Measurements from ENCODE around the gene COCH. TPM values are rescaled to one million over a fixed set of nuclear protein-coding genes. Genes with fewer than 3 reads are reported as not detected.

COCH gene
- total RNA-seq, 5 donors from 2014 or later (not counting 1 experiment from before 2014, with no cell fraction given) = 0.76 to 1.4 (median 0.77) TPM

DNA sequence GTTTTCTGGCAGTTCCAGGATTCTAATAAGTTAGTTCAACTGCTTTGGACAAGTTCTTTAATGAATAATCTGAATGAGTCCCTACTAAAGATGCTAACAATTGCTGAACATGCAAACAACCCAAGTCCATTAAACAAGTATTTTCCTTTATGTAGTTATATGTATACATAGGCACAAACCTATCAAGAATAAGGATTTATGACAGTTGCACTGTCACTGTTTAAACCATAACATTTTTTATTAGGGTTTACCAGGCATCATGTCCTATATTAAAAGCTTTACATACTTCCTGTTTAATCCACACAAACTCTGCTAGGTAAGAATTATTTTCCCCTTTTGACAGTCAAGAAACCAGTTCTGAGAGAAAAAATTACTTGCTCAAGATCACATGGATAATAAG is 31.9 kb upstream of the COCH start:
- no peak for ATAC-seq (replicated peaks in 1 of 4)
- H3K36me3 Mint-ChIP-seq = no peaks in the 10 kb centered on the region
- ChIA-PET CTCF (interaction anchor here in 1 of 2 donors (0.5 kb wide), 1 partner anchor 25 kb away, joined by 3 read pairs; no protein-coding TSS in a partner anchor), POLR2A (no interaction called here)
- no peaks in the 10 kb centered on the region for H3K4me1 Mint-ChIP-seq
- H3K9me3 ChIP-seq = no peaks in the 10 kb centered on the region
- H3K4me1 ChIP-seq (ENCODE audit: control insufficient read depth in 1 of 2, extremely low read depth in 1 of 2, insufficient read depth in 2 of 2, low read length in 2 of 2) = no peaks in the 10 kb centered on the region
- H3K27ac Mint-ChIP-seq = no peak overlapping the region
- no peak overlapping the region for H3K4me3 Mint-ChIP-seq
- H3K9me3 Mint-ChIP-seq = no peaks in the 10 kb centered on the region
- H3K27me3 ChIP-seq (replicated peaks in 1 of 2; ENCODE audit: control insufficient read depth in 2 of 2, extremely low read depth in 1 of 2, insufficient read depth in 2 of 2, low read length in 1 of 2) = no peaks in the 10 kb centered on the region
- DNase-seq = no peak
- H3K36me3 ChIP-seq (ENCODE audit: control insufficient read depth in 2 of 2, extremely low read depth in 1 of 2, insufficient read depth in 1 of 2, low read length in 1 of 2) = no peaks in the 10 kb centered on the region
- H3K4me3 ChIP-seq (ENCODE audit: control insufficient read depth in 1 of 2, extremely low read depth in 1 of 2, low read length in 1 of 2) = no peak overlapping the region
- H3K27me3 Mint-ChIP-seq = peaks cover 9 to 21% of the 10 kb centered on the region in 2 donors
- H3K27ac ChIP-seq (ENCODE audit: low read length) = no peak overlapping the region

DNA sequence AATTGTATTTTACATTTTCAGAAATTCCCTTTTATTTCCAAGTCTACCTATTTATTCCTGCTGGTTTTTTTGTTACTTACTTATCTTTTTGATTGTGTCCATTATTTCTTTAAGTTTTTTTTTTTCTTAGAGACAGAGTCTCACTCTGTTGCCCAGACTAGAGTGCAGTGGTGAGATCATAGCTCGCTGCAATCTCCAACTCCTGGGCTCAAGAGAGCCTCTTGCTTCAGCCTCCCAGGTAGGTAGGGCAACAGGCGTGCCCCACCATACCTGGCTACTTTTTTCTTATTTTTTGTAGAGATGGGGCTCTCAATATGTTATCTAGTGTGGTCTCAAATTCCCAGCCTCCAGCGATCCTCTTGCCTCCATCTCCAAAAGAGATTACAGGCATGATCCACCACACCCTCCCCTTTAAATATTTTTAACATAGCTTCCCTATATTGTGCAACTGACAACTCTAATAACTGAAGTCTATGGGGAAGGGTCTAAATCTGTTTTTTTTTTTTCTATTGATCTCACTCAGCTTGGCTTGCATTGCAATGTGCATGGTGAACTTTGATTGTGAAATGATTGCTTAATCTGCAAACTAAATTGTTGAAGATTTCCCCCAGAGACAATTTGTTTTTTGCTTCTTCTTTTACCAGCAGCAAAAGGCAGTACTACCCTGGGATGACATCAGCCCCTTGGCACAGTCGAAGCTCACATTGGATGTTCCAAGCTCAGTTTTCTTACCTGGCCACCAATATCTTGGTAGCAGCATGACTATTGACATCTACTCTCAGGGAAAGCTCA is 25.7 kb upstream of the COCH start:
- H3K27ac Mint-ChIP-seq = no peak overlapping the region
- H3K4me3 Mint-ChIP-seq = no peak overlapping the region
- no peaks in the 10 kb centered on the region for H3K4me1 Mint-ChIP-seq
- H3K36me3 ChIP-seq (ENCODE audit: control insufficient read depth in 2 of 2, extremely low read depth in 1 of 2, insufficient read depth in 1 of 2, low read length in 1 of 2) = no peaks in the 10 kb centered on the region
- no peak overlapping the region for H3K4me3 ChIP-seq (ENCODE audit: control insufficient read depth in 1 of 2, extremely low read depth in 1 of 2, low read length in 1 of 2)
- no peaks in the 10 kb centered on the region for H3K4me1 ChIP-seq (ENCODE audit: control insufficient read depth in 1 of 2, extremely low read depth in 1 of 2, insufficient read depth in 2 of 2, low read length in 2 of 2)
- POLR2A ChIA-PET = no interaction called here
- peaks cover 38 to 39% of the 10 kb centered on the region in 2 donors for H3K27me3 Mint-ChIP-seq
- no peaks in the 10 kb centered on the region for H3K9me3 Mint-ChIP-seq
- ATAC-seq (replicated peaks in 1 of 4) (no peak), DNase-seq (no peak)
- WGBS (ENCODE audit: insufficient coverage) = no CpG with 5 or more reads among the region's 4 CpGs
- H3K27ac ChIP-seq (ENCODE audit: low read length) = no peak overlapping the region
- H3K36me3 Mint-ChIP-seq = no peaks in the 10 kb centered on the region
- CTCF ChIA-PET = no interaction called here
- no peaks in the 10 kb centered on the region for H3K9me3 ChIP-seq
- peaks cover 0 to 4% of the 10 kb centered on the region in 2 experiments for H3K27me3 ChIP-seq (replicated peaks in 1 of 2; ENCODE audit: control insufficient read depth in 2 of 2, extremely low read depth in 1 of 2, insufficient read depth in 2 of 2, low read length in 1 of 2)

DNA sequence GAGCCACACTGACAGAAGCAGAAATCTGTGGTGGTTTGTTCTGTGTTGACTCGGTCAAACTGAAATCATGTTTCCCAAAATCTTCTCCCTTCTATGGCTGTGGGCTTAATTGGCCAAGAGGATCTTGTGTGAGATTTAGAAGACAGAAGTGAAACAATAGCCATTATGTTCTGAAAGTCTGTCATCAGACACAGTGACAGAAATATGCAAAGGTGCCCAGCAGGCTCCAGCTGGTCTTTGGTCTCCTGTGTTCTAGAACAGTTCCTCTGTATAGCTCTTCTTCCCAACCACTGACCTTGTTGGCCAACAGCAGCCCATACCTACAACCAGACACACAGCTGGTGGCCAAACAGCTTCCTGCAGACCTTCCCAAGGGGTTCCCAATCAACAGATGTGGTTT is 25.0 kb upstream of the COCH start:
- no peaks in the 10 kb centered on the region for H3K4me1 ChIP-seq (ENCODE audit: control insufficient read depth in 1 of 2, extremely low read depth in 1 of 2, insufficient read depth in 2 of 2, low read length in 2 of 2)
- ChIA-PET CTCF (interaction anchor here in 1 of 2 donors (0.6 kb wide), 1 partner anchor 8 kb away, joined by 3 read pairs; no protein-coding TSS in a partner anchor), POLR2A (no interaction called here)
- Mint-ChIP-seq H3K27me3 (peaks cover 36% of the 10 kb centered on the region in 2 donors), H3K9me3 (no peaks in the 10 kb centered on the region), H3K4me1 (no peaks in the 10 kb centered on the region), H3K4me3 (no peak overlapping the region), H3K27ac (peak overlapping the region in 1 of 2 donors; percentile 7), H3K36me3 (no peaks in the 10 kb centered on the region)
- no peaks in the 10 kb centered on the region for H3K36me3 ChIP-seq (ENCODE audit: control insufficient read depth in 2 of 2, extremely low read depth in 1 of 2, insufficient read depth in 1 of 2, low read length in 1 of 2)
- H3K27ac ChIP-seq (ENCODE audit: low read length) = no peak overlapping the region
- DNase-seq (no peak), ATAC-seq (replicated peaks in 1 of 4) (no peak)
- H3K4me3 ChIP-seq (ENCODE audit: control insufficient read depth in 1 of 2, extremely low read depth in 1 of 2, low read length in 1 of 2) = no peak overlapping the region
- peaks cover 0 to 4% of the 10 kb centered on the region in 2 experiments for H3K27me3 ChIP-seq (replicated peaks in 1 of 2; ENCODE audit: control insufficient read depth in 2 of 2, extremely low read depth in 1 of 2, insufficient read depth in 2 of 2, low read length in 1 of 2)
- WGBS (ENCODE audit: insufficient coverage) = no CpG with 5 or more reads among the region's 1 CpG
- H3K9me3 ChIP-seq = no peaks in the 10 kb centered on the region

DNA sequence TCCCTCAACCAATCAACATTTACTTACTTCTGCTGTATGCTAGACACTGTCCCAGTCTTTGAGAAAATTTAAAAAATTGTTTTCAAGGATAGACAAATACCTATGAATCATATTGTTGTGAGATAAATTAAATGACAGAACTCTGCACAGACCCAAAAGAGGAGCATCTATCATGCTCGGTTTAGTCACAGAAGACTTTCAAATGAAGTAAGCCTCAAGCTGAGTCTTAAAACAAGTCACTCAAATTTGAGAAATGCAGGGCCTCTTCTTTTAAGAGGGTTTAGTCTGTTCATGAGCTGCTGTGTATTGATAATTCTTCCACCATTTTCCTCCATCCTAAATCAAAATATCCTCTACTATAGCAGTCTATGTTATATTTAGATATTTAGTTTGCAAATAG is 24.4 kb upstream of the COCH start:
- ChIA-PET POLR2A (no interaction called here), CTCF (interaction anchor here in 1 of 2 donors (0.6 kb wide), 1 partner anchor 9 kb away, joined by 3 read pairs; no protein-coding TSS in a partner anchor)
- Mint-ChIP-seq H3K27ac (no peak overlapping the region), H3K4me1 (no peaks in the 10 kb centered on the region), H3K36me3 (no peaks in the 10 kb centered on the region), H3K27me3 (peaks cover 36% of the 10 kb centered on the region in 2 donors), H3K9me3 (no peaks in the 10 kb centered on the region), H3K4me3 (no peak overlapping the region)
- Histone ChIP-seq H3K4me1 (ENCODE audit: control insufficient read depth in 1 of 2, extremely low read depth in 1 of 2, insufficient read depth in 2 of 2, low read length in 2 of 2) (no peaks in the 10 kb centered on the region), H3K4me3 (ENCODE audit: control insufficient read depth in 1 of 2, extremely low read depth in 1 of 2, low read length in 1 of 2) (no peak overlapping the region), H3K9me3 (no peaks in the 10 kb centered on the region), H3K27me3 (replicated peaks in 1 of 2; ENCODE audit: control insufficient read depth in 2 of 2, extremely low read depth in 1 of 2, insufficient read depth in 2 of 2, low read length in 1 of 2) (peaks cover 0 to 4% of the 10 kb centered on the region in 2 experiments), H3K27ac (ENCODE audit: low read length) (no peak overlapping the region), H3K36me3 (ENCODE audit: control insufficient read depth in 2 of 2, extremely low read depth in 1 of 2, insufficient read depth in 1 of 2, low read length in 1 of 2) (no peaks in the 10 kb centered on the region)
- no CpG with 5 or more reads among the region's 1 CpG for WGBS (ENCODE audit: insufficient coverage)
- no peak for DNase-seq
- ATAC-seq (replicated peaks in 1 of 4) = no peak

DNA sequence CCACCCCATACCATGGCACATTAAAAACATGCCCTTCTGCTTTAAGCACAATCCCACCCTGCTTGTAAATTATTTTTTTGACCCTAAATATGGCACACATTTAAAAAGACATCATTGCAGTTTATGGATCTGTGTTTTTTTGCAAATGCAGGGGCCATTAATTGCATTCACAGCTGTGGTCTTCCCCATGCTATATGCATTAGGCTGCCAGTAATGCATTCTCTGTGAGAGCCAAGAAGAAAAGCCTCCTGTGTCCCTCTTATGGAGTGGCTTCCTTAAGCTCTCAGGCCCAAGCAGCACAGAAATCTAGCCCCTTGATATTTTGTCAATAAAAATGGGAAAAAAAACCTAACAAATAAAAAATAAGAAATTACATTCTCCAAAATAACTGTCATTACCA is 20.4 kb upstream of the COCH start:
- H3K36me3 ChIP-seq (ENCODE audit: control insufficient read depth in 2 of 2, extremely low read depth in 1 of 2, insufficient read depth in 1 of 2, low read length in 1 of 2) = no peaks in the 10 kb centered on the region
- ChIA-PET POLR2A (no interaction called here), CTCF (no interaction called here)
- Mint-ChIP-seq H3K9me3 (no peaks in the 10 kb centered on the region), H3K27ac (no peak overlapping the region), H3K27me3 (peaks cover 27 to 32% of the 10 kb centered on the region in 2 donors), H3K4me1 (no peaks in the 10 kb centered on the region), H3K36me3 (no peaks in the 10 kb centered on the region), H3K4me3 (no peak overlapping the region)
- H3K4me3 ChIP-seq (ENCODE audit: control insufficient read depth in 1 of 2, extremely low read depth in 1 of 2, low read length in 1 of 2) = no peak overlapping the region
- H3K9me3 ChIP-seq = no peaks in the 10 kb centered on the region
- DNase-seq (no peak), ATAC-seq (replicated peaks in 1 of 4) (no peak)
- H3K27me3 ChIP-seq (replicated peaks in 1 of 2; ENCODE audit: control insufficient read depth in 2 of 2, extremely low read depth in 1 of 2, insufficient read depth in 2 of 2, low read length in 1 of 2) = peaks cover 0 to 4% of the 10 kb centered on the region in 2 experiments
- no peaks in the 10 kb centered on the region for H3K4me1 ChIP-seq (ENCODE audit: control insufficient read depth in 1 of 2, extremely low read depth in 1 of 2, insufficient read depth in 2 of 2, low read length in 2 of 2)
- no peak overlapping the region for H3K27ac ChIP-seq (ENCODE audit: low read length)

DNA sequence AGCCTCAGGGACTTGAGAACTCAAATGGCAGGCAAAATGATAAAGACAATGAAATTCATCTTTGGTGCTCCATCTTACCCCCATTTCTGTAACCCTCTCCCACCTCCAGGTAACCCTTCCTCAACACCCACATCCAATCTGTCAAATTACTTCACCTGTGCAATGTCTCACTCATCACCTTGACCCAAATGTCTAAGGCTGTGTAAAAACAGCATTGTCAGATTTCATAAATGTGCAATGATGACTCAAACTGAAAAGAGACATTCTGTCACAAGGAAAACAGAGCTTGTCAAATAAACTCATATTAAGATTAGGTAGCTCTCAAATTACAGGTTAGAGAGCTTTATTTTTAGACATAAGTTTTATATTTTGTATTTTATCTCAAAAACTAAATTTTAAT is 19.9 kb upstream of the COCH start:
- no peak for DNase-seq
- H3K4me1 Mint-ChIP-seq = no peaks in the 10 kb centered on the region
- CTCF ChIA-PET = interaction anchor here in 1 of 2 donors (0.6 kb wide), 1 partner anchor 229 kb away, joined by 3 read pairs; no protein-coding TSS in a partner anchor
- POLR2A ChIA-PET = interaction anchor here (0.5 to 0.6 kb wide), 2 partner anchors 51 to 1737 kb away, joined by 3 to 4 read pairs; no protein-coding TSS in a partner anchor
- H3K27ac Mint-ChIP-seq = no peak overlapping the region
- no peak overlapping the region for H3K4me3 ChIP-seq (ENCODE audit: control insufficient read depth in 1 of 2, extremely low read depth in 1 of 2, low read length in 1 of 2)
- H3K36me3 Mint-ChIP-seq = no peaks in the 10 kb centered on the region
- no peak overlapping the region for H3K27ac ChIP-seq (ENCODE audit: low read length)
- no peak overlapping the region for H3K4me3 Mint-ChIP-seq
- no peaks in the 10 kb centered on the region for H3K9me3 Mint-ChIP-seq
- peaks cover 0 to 4% of the 10 kb centered on the region in 2 experiments for H3K27me3 ChIP-seq (replicated peaks in 1 of 2; ENCODE audit: control insufficient read depth in 2 of 2, extremely low read depth in 1 of 2, insufficient read depth in 2 of 2, low read length in 1 of 2)
- peaks cover 22 to 27% of the 10 kb centered on the region in 2 donors for H3K27me3 Mint-ChIP-seq
- no peaks in the 10 kb centered on the region for H3K9me3 ChIP-seq
- no peak for ATAC-seq (replicated peaks in 1 of 4)
- no peaks in the 10 kb centered on the region for H3K36me3 ChIP-seq (ENCODE audit: control insufficient read depth in 2 of 2, extremely low read depth in 1 of 2, insufficient read depth in 1 of 2, low read length in 1 of 2)
- H3K4me1 ChIP-seq (ENCODE audit: control insufficient read depth in 1 of 2, extremely low read depth in 1 of 2, insufficient read depth in 2 of 2, low read length in 2 of 2) = no peaks in the 10 kb centered on the region
